OCI-LY1 (cell line): ENCODE results near the gene RABGAP1L.

Experiments
- CTCF ChIP-seq: fragments of 200-600 bp; sonication (generic), shearing (Covaris generic); IDR thresholded peaks from 2 replicates; pipeline ENCODE4 v1.5.1; 2017; ENCODE audit warnings: mild to moderate bottlenecking, antibody characterized with exemption, low read length, moderate library complexity, mixed read lengths
- EZH2 ChIP-seq: fragments of 200-600 bp; sonication (generic), shearing (Covaris generic); IDR thresholded peaks from 2 replicates; pipeline ENCODE4 v1.8.0; 2017; ENCODE audit warnings: borderline replicate concordance, mixed run types, mild to moderate bottlenecking, antibody characterized with exemption, low read length, moderate library complexity, mixed read lengths

GRCh38 chr1:175005085-175005783, 845.9 kb downstream of the RABGAP1L start:
- no peak for TF ChIP-seq EZH2
- no peak for TF ChIP-seq CTCF
